ENCODE data around the gene TSC22D1. TPM values are rescaled to one million over a fixed set of nuclear protein-coding genes. Genes with fewer than 3 reads are reported as not detected.

The TSC22D1 gene
- total RNA-seq, 1 donor from 2014 or later, result 70.0 TPM

DNA sequence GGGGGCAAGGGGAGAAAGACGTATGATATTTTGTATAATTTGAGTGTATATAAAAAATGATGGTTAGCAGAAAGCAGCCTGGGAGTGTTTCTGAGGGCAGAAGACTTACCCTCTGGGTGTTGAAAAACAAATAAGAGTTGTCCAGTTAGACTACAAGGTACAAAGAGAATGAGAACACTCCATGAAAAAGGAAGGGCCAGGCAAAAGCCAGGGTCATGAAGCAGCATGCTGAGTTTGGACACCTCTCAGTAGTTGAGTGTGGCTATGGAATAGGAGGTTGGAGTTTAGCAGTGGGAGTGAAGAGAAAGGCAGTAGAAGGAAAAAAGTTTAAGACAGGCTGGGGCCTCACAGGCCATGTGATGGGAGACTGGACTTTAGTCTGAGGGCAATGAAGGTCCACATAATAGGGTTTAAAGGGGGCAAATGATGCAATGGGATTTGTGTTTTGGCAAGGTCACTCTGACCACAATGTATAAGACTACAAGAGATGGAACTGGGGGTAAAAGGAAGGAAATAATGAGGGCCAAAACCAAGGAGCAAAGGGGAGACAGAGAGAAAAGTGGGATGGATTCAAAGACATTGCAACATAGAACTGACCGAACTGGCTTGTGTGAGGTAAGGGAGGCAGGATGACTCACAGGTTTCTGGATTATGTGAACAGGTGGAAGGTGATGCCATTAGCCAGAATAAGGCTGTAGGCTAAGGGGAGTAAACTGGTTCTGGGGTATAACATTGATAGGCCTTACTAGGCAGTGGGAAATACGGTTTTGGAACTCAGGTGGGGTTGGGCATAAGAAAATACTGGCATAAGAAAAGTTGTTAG is 125.9 kb downstream of the TSC22D1 start:
- Histone ChIP-seq H3K4me3 (ENCODE audit: low read depth, low read length) (no peak overlapping the region), H3K27me3 (ENCODE audit: control insufficient read depth, insufficient read depth, low read length) (no peaks in the 10 kb centered on the region), H3K36me3 (ENCODE audit: control insufficient read depth, insufficient read depth, low read length) (no peaks in the 10 kb centered on the region)
- DNase-seq (ENCODE audit: low read depth), result no peak
- TF ChIP-seq, protein P1, sequence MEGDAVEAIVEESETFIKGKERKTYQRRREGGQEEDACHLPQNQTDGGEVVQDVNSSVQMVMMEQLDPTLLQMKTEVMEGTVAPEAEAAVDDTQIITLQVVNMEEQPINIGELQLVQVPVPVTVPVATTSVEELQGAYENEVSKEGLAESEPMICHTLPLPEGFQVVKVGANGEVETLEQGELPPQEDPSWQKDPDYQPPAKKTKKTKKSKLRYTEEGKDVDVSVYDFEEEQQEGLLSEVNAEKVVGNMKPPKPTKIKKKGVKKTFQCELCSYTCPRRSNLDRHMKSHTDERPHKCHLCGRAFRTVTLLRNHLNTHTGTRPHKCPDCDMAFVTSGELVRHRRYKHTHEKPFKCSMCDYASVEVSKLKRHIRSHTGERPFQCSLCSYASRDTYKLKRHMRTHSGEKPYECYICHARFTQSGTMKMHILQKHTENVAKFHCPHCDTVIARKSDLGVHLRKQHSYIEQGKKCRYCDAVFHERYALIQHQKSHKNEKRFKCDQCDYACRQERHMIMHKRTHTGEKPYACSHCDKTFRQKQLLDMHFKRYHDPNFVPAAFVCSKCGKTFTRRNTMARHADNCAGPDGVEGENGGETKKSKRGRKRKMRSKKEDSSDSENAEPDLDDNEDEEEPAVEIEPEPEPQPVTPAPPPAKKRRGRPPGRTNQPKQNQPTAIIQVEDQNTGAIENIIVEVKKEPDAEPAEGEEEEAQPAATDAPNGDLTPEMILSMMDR (IDR thresholded peaks at IDR 0.05; ENCODE audit: insufficient read depth, low read length, poor library complexity, severe bottlenecking), result no peak

DNA sequence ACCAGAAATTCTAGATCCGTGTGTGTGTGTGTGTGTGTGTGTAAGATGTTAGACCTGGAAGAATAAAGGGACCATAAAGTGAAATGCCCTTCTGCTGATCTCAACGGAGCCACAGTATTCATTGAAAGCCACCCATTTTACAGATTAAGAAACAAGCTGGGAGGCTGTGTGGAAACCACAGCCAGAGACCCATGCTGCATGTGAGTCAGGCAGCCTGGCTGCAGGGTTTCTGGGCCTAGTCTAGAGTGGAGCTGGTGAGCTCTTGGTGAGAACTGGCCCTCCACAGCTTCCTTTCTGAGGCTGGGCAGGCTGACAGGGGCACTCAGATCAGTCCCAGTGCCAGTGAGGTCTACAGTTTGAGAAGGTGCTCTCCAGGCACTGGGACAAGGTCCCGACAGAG is 127.3 kb downstream of the TSC22D1 start:
- no peaks in the 10 kb centered on the region for H3K27me3 ChIP-seq (ENCODE audit: control insufficient read depth, insufficient read depth, low read length)
- no peak overlapping the region for H3K4me3 ChIP-seq (ENCODE audit: low read depth, low read length)
- no peaks in the 10 kb centered on the region for H3K36me3 ChIP-seq (ENCODE audit: control insufficient read depth, insufficient read depth, low read length)
- no peak for DNase-seq (ENCODE audit: low read depth)
- TF ChIP-seq, protein P1 (IDR thresholded peaks at IDR 0.05; ENCODE audit: insufficient read depth, low read length, poor library complexity, severe bottlenecking), result no peak

DNA sequence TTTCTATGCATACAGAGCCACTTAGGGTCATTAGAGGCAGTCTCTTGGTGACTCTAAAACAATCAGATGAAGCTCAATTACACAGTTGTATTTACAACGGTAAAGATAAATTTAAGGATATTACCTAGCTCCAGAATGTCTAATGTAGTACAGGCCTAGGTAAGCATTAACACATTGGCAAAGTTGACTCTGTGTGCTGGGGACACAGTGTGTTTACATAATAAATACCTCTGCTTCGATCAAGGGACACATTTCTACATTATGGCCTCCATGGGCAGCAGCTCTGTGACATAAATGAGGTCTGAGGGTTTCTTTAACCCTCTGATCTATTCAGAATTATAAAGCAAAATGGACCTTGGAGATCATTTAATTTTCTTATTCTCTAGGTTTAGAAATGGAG is 127.8 kb downstream of the TSC22D1 start:
- no peaks in the 10 kb centered on the region for H3K27me3 ChIP-seq (ENCODE audit: control insufficient read depth, insufficient read depth, low read length)
- no peak for DNase-seq (ENCODE audit: low read depth)

DNA sequence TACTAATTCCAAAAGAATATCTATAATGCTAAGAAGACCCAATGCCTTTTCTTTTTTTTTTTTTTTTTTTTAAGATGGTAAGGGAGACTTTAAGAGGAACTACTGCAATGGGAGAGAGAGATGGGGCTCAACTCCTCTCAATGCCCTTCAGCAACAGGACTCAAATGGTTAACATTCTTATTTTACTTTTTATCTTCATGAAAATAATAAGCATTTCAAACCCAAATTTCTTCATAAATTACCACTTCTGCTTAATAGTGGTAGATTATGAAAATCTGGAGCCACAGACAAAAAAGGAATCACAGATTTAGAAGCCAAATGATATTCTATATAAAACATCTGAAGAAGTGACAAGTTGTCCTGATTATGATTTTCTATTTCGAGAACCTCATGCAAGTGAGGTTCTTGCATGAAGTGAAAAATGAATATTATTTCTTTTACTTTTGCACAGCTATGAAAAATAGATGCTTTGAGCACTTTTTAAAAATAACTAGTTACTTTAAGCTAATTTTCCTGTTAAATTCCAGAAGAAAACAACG is 128.3 kb downstream of the TSC22D1 start:
- H3K4me3 ChIP-seq (ENCODE audit: low read depth, low read length), result no peak overlapping the region
- no peaks in the 10 kb centered on the region for H3K36me3 ChIP-seq (ENCODE audit: control insufficient read depth, insufficient read depth, low read length)
- no peaks in the 10 kb centered on the region for H3K27me3 ChIP-seq (ENCODE audit: control insufficient read depth, insufficient read depth, low read length)
- no peak for DNase-seq (ENCODE audit: low read depth)
- TF ChIP-seq, protein P1 (IDR thresholded peaks at IDR 0.05; ENCODE audit: insufficient read depth, low read length, poor library complexity, severe bottlenecking), result no peak

More for the DNA sequence above, 127.8 kb downstream of the TSC22D1 start:
- Histone ChIP-seq H3K4me3 (ENCODE audit: low read depth, low read length) (no peak overlapping the region), H3K36me3 (ENCODE audit: control insufficient read depth, insufficient read depth, low read length) (no peaks in the 10 kb centered on the region)
- TF ChIP-seq, protein P1 (IDR thresholded peaks at IDR 0.05; ENCODE audit: insufficient read depth, low read length, poor library complexity, severe bottlenecking), result no peak

DNA sequence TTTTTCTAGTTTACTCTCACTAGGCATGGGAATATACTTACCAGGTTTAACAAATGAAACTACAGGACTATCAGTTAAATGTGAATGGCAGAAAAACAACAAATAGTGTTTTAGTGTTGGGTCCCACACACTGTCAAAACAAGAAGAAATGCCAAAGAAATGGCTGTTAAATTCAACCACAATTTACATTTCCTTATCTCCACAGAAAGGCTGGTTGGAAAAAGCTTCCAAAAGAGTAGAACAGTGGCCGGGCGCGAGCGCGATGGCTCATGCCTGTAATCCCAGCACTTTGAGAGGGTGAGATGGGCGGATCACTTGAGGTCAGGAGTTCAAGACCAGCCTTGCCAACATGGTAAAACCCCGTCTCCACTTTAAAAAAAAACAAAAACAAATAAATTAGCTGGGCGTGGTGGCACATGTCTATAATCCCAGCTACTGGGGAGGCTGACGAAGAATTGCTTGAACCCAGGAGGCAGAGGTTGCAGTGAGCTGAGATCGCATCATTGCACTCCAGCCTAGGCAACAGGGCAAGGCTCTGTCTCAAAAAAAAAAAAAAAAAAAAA is 136.0 kb downstream of the TSC22D1 start:
- DNase-seq (ENCODE audit: low read depth), result no peak
- TF ChIP-seq, protein P1 (IDR thresholded peaks at IDR 0.05; ENCODE audit: insufficient read depth, low read length, poor library complexity, severe bottlenecking), result no peak
- Histone ChIP-seq H3K36me3 (ENCODE audit: control insufficient read depth, insufficient read depth, low read length) (no peaks in the 10 kb centered on the region), H3K27me3 (ENCODE audit: control insufficient read depth, insufficient read depth, low read length) (no peaks in the 10 kb centered on the region), H3K4me3 (ENCODE audit: low read depth, low read length) (no peak overlapping the region)

Data from kidney epithelial cell (primary cell).